ENCODE results near the gene CTNNBL1. TPM values are rescaled to one million over a fixed set of nuclear protein-coding genes. Genes with fewer than 3 reads are reported as not detected.

The CTNNBL1 gene
- total and polyA plus RNA-seq, 2 donors (not counting 3 experiments of a cell fraction or from before 2014, with no cell fraction given) = 20.8 to 60.2 TPM

DNA sequence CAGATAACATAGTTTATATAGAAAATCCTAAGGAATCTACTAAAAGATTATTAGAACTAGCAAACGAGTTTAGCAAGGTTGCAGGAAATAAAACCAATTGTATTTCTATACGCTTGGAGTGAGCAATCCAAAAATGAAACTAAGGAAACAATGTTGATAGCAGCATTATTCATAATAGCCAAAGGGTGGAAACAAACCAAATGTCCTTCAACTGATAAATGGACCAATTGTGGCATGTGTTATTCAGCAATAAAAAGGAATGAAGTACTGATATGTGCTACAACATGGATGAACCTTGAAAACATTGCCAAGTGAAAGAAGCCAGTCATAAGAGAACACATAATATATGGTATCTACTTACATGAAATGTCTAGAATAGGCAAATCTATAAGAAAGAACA, 108.1 kb downstream of the CTNNBL1 start:
- H4K20me1 ChIP-seq (replicated peaks; ENCODE audit: control insufficient read depth, extremely low read depth, insufficient read depth, low read length) = no peaks in the 10 kb centered on the region
- H3K4me3 ChIP-seq (replicated peaks in 1 of 3; ENCODE audit: insufficient read depth in 1 of 3, low read depth in 1 of 3, low read length in 3 of 3) = no peak overlapping the region
- dilution Hi-C loops (cut with MboI; ENCODE audit: extremely low pct_ligation_motif_present, low sequenced_read_pairs) (no loop called here), intact Hi-C loops (cut with micrococcal nuclease) (no loop called here)
- no peaks in the 10 kb centered on the region for H3K27me3 ChIP-seq (ENCODE audit: control insufficient read depth in 2 of 2, insufficient read depth in 2 of 2, low read length in 2 of 2)
- ChIA-PET CTCF (no interaction called here), POLR2A (no interaction called here)
- no peaks in the 10 kb centered on the region for H3K9me1 ChIP-seq (replicated peaks; ENCODE audit: control insufficient read depth, extremely low read depth, insufficient read depth, low read length)
- no peaks in the 10 kb centered on the region for H3K4me1 ChIP-seq (ENCODE audit: control insufficient read depth, extremely low read depth, insufficient read depth, low read length)
- peaks cover 4 to 9% of the 10 kb centered on the region in 2 experiments for H3K36me3 ChIP-seq (ENCODE audit: control insufficient read depth in 2 of 2, extremely low read depth in 1 of 2, insufficient read depth in 2 of 2, low read length in 2 of 2)
- no TSS peak for BruUV-seq (replicated peaks)
- H3K4me2 ChIP-seq (ENCODE audit: insufficient read depth, low read length) = no peak overlapping the region
- DNase-seq (ENCODE audit: low read depth, low spot score) (peak; percentile 34), FAIRE-seq (peak; percentile 69)
- H3K9me3 ChIP-seq (replicated peaks; ENCODE audit: control insufficient read depth, insufficient read depth, low read length) = no peaks in the 10 kb centered on the region
- H2AFZ ChIP-seq (ENCODE audit: low read depth, low read length) = no peak overlapping the region
- H3K79me2 ChIP-seq (ENCODE audit: control insufficient read depth, insufficient read depth, low read length) = no peaks in the 10 kb centered on the region
- no peak overlapping the region for H3K27ac ChIP-seq (ENCODE audit: insufficient read depth, low read depth, low read length)
- TF ChIP-seq MYC (IDR thresholded peaks at IDR 0.05; ENCODE audit: low read depth, low read length) (no peak), POLR2AphosphoS5 (IDR thresholded peaks at IDR 0.05; ENCODE audit: insufficient read depth, low read depth, low read length) (no peak)
- no peak overlapping the region for H3K9ac ChIP-seq (replicated peaks; ENCODE audit: extremely low read depth, insufficient read depth, low read length)

DNA sequence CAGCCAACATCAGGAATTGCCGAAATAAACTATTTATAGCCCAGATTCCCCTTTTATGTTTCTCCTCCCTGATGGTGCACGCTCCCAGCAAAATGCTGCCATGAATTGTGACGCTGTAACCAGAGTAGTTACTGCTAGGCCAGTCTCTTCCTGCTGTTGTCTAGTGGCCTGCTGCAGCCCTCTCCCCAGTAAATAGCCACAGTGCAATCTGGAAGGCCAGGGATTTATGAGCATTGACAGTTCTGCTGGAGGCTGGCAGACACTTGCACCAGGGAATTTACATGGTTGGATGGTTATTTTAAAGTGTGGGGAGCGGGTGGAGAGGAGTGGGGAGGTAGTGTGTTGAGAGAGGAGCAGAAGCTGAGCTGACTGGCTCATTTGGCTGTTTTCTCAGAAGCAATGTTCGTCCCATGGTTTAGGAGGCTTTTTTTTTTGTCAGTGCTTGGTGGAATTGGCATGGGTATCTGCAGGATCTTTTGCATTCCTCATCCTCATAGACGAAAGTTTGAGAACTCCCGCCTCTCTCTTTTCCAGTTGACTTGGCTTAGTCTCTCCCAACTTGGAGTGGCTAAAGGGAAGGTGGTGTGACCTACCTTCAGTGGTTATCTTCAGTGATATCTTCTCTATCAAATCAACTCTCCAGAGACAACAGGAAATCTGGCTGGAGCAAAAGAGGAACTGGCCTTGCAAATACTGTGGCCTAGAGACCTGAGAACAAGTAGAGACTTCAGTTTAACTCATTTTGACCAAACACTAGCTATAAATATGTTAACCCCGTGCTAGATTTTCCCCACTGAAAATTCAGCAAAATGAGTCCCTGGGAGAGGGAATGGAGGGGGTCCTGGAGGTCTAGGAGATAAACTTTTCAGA, 109.8 kb downstream of the CTNNBL1 start:
- peaks cover 4 to 9% of the 10 kb centered on the region in 2 experiments for H3K36me3 ChIP-seq (ENCODE audit: control insufficient read depth in 2 of 2, extremely low read depth in 1 of 2, insufficient read depth in 2 of 2, low read length in 2 of 2)
- no peak for TF ChIP-seq JUN (IDR thresholded peaks at IDR 0.05; ENCODE audit: borderline replicate concordance, insufficient read depth, insufficient read length, low read depth)
- no peak for TF ChIP-seq POLR2AphosphoS5 (IDR thresholded peaks at IDR 0.05; ENCODE audit: insufficient read depth, low read depth, low read length)
- TF ChIP-seq, protein P1, sequence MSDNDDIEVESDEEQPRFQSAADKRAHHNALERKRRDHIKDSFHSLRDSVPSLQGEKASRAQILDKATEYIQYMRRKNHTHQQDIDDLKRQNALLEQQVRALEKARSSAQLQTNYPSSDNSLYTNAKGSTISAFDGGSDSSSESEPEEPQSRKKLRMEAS (IDR thresholded peaks at IDR 0.05; ENCODE audit: insufficient read depth, insufficient read length) = no peak
- no peak for TF ChIP-seq GATA2 (IDR thresholded peaks at IDR 0.05; ENCODE audit: insufficient read depth, insufficient read length, low read depth, low read length)
- no peak for TF ChIP-seq FOS (IDR thresholded peaks at IDR 0.05; ENCODE audit: borderline replicate concordance, insufficient read depth, low read length)
- TF ChIP-seq, protein P2, sequence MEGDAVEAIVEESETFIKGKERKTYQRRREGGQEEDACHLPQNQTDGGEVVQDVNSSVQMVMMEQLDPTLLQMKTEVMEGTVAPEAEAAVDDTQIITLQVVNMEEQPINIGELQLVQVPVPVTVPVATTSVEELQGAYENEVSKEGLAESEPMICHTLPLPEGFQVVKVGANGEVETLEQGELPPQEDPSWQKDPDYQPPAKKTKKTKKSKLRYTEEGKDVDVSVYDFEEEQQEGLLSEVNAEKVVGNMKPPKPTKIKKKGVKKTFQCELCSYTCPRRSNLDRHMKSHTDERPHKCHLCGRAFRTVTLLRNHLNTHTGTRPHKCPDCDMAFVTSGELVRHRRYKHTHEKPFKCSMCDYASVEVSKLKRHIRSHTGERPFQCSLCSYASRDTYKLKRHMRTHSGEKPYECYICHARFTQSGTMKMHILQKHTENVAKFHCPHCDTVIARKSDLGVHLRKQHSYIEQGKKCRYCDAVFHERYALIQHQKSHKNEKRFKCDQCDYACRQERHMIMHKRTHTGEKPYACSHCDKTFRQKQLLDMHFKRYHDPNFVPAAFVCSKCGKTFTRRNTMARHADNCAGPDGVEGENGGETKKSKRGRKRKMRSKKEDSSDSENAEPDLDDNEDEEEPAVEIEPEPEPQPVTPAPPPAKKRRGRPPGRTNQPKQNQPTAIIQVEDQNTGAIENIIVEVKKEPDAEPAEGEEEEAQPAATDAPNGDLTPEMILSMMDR (IDR thresholded peaks at IDR 0.05; ENCODE audit: extremely low read depth in 1 of 2, insufficient read depth in 1 of 2, low read depth in 1 of 2, low read length in 2 of 2) = no peak
- no peak for TF ChIP-seq POLR2A (IDR thresholded peaks at IDR 0.05; ENCODE audit: low read depth, low read length)
- TF ChIP-seq EZH2 (IDR thresholded peaks at IDR 0.05; ENCODE audit: borderline replicate concordance, low read depth, low read length, severe bottlenecking) = no peak
- TF ChIP-seq MYC (IDR thresholded peaks at IDR 0.05; ENCODE audit: low read depth, low read length) = no peak
- H4K20me1 ChIP-seq (replicated peaks; ENCODE audit: control insufficient read depth, extremely low read depth, insufficient read depth, low read length) = no peaks in the 10 kb centered on the region
- ChIA-PET CTCF (no interaction called here), POLR2A (no interaction called here)
- H3K27ac ChIP-seq (ENCODE audit: insufficient read depth, low read depth, low read length) = no peak overlapping the region
- H2AFZ ChIP-seq (ENCODE audit: low read depth, low read length) = no peak overlapping the region
- DNase-seq (ENCODE audit: low read depth, low spot score) = no peak
- H3K79me2 ChIP-seq (ENCODE audit: control insufficient read depth, insufficient read depth, low read length) = no peaks in the 10 kb centered on the region
- H3K4me2 ChIP-seq (ENCODE audit: insufficient read depth, low read length) = no peak overlapping the region
- H3K4me1 ChIP-seq (ENCODE audit: control insufficient read depth, extremely low read depth, insufficient read depth, low read length) = no peaks in the 10 kb centered on the region
- no peaks in the 10 kb centered on the region for H3K9me1 ChIP-seq (replicated peaks; ENCODE audit: control insufficient read depth, extremely low read depth, insufficient read depth, low read length)
- H3K9me3 ChIP-seq (replicated peaks; ENCODE audit: control insufficient read depth, insufficient read depth, low read length) = no peaks in the 10 kb centered on the region
- BruUV-seq (replicated peaks) = no TSS peak
- no peaks in the 10 kb centered on the region for H3K27me3 ChIP-seq (ENCODE audit: control insufficient read depth in 2 of 2, insufficient read depth in 2 of 2, low read length in 2 of 2)
- intact Hi-C loops (cut with micrococcal nuclease) = no loop called here
- dilution Hi-C loops (cut with MboI; ENCODE audit: extremely low pct_ligation_motif_present, low sequenced_read_pairs) = no loop called here
- no peak overlapping the region for H3K9ac ChIP-seq (replicated peaks; ENCODE audit: extremely low read depth, insufficient read depth, low read length)
- no peak for FAIRE-seq
- H3K4me3 ChIP-seq (replicated peaks in 1 of 3; ENCODE audit: insufficient read depth in 1 of 3, low read depth in 1 of 3, low read length in 3 of 3) = no peak overlapping the region
